ENCODE data around the gene GLRA3.
"Not testable (repeated sequence)": the region's sequence is repeated elsewhere in the genome, so short reads cannot be mapped to it uniquely, and the experiment has no call there.

DNA sequence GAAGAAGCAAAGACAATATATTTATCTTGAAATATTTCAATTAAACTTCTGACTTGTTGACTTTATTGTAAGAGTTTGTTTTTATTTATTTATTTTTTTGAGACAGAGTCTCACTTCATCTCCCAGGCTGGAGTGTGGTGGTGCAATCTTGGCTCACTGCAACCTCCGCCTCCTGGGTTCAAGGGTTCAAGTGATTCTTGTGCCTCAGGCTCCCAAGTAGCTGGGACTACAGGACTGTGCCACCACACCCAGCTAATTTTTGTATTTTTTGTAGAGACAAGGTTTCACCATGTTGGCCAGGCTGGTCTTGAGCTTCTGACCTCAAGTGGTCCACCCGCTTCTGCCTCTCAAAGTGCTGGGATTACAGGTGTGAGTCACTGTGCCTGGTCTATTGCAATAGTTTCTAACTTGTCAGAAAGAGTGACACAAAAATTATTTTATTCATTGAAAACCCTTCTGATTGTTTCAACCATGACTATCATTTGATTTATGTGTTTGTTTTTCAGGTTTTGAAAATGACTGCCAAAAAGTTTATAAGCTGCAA, 199.1 kb downstream of the GLRA3 start:
- not testable (repeated sequence) for TF ChIP-seq POLR2A (IDR thresholded peaks at IDR 0.05); POLR2AphosphoS5 (IDR thresholded peaks at IDR 0.05; ENCODE audit: insufficient read depth in 1 of 2, low read depth in 1 of 2)
- TF ChIP-seq, protein P1, sequence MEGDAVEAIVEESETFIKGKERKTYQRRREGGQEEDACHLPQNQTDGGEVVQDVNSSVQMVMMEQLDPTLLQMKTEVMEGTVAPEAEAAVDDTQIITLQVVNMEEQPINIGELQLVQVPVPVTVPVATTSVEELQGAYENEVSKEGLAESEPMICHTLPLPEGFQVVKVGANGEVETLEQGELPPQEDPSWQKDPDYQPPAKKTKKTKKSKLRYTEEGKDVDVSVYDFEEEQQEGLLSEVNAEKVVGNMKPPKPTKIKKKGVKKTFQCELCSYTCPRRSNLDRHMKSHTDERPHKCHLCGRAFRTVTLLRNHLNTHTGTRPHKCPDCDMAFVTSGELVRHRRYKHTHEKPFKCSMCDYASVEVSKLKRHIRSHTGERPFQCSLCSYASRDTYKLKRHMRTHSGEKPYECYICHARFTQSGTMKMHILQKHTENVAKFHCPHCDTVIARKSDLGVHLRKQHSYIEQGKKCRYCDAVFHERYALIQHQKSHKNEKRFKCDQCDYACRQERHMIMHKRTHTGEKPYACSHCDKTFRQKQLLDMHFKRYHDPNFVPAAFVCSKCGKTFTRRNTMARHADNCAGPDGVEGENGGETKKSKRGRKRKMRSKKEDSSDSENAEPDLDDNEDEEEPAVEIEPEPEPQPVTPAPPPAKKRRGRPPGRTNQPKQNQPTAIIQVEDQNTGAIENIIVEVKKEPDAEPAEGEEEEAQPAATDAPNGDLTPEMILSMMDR (IDR thresholded peaks at IDR 0.05) = not testable (repeated sequence)

Measured in vagina (tissue), 2 donors.